Activated CD8-positive, alpha-beta T cell treated with anti-CD3 and anti-CD28 coated beads for 36 hours (primary cell): ENCODE measurements around the gene RNF31. TPM values are rescaled to one million over a fixed set of nuclear protein-coding genes. Genes with fewer than 3 reads are reported as not detected.
A peak's percentile ranks its signal among the peaks of the same experiment; 100 is the strongest.

ENCODE experiments used
- ATAC-seq: fragments of 200-7000 bp; cut with Tn5 transposase; one replicate; pipeline ENCODE4 v1.10.0; 2021; ENCODE audit warnings: mild to moderate bottlenecking, moderate library complexity
- CTCF ChIA-PET: fragments of 350-600 bp; sonication (Branson Sonifier 250); formaldehyde crosslinking; loops from one replicate; lab custom pipeline; 2021; ENCODE audit warnings: antibody characterized with exemption; lab: Charles Lee
- POLR2A ChIA-PET: fragments of 350-600 bp; sonication (Branson Sonifier 250); formaldehyde crosslinking; loops from one replicate; lab custom pipeline; 2021; ENCODE audit warnings: antibody characterized with exemption; lab: Charles Lee
- DNase-seq: peaks from one replicate; pipeline ENCODE4 v3.0.0-alpha.2; 2020
- H3K27ac Mint-ChIP-seq: one replicate; pipeline ENCODE4 v1.8.0; 2021; ENCODE audit warnings: mild to moderate bottlenecking, mixed read lengths
- H3K27me3 Mint-ChIP-seq: one replicate; pipeline ENCODE4 v1.8.0; 2021; ENCODE audit warnings: mixed read lengths
- H3K36me3 Mint-ChIP-seq: one replicate; pipeline ENCODE4 v1.8.0; 2021; ENCODE audit warnings: low read depth, mixed read lengths
- H3K4me1 Mint-ChIP-seq: one replicate; pipeline ENCODE4 v1.8.0; 2021; ENCODE audit warnings: low read depth, mixed read lengths
- H3K4me3 Mint-ChIP-seq: one replicate; pipeline ENCODE4 v1.8.0; 2021; ENCODE audit warnings: mild to moderate bottlenecking, moderate library complexity, mixed read lengths
- H3K9me3 Mint-ChIP-seq: one replicate; pipeline ENCODE4 v1.8.0; 2021; ENCODE audit warnings: mixed read lengths
- intact Hi-C: fragments of 100-400 bp; cut with micrococcal nuclease; formaldehyde crosslinking; loops from one replicate; pipeline ENCODE4 v1.10.0; 2022
- microRNA-seq: library from miRNA; unstranded; fragments of <30 nt; microRNA quantifications from one replicate; pipeline ENCODE4 v1.2.0, GENCODE V29; 2022; ENCODE audit warnings: borderline microRNAs expressed, borderline replicate concordance
- total RNA-seq, 2 experiments: library from RNA; stranded (reverse); gene quantifications; one replicate each; pipeline ENCODE4 v1.2.3, GENCODE V29; 2021
- TF ChIP-seq, protein P1 (sequence below): fragments of 200-600 bp; IDR thresholded peaks from one replicate; pipeline ENCODE4 v1.8.0; 2022; ENCODE audit warnings: antibody characterized with exemption, mild to moderate bottlenecking

Gene RNF31
- total RNA-seq, 2 experiments from 2014 or later, result 71.6 to 75.0 TPM

DNA sequence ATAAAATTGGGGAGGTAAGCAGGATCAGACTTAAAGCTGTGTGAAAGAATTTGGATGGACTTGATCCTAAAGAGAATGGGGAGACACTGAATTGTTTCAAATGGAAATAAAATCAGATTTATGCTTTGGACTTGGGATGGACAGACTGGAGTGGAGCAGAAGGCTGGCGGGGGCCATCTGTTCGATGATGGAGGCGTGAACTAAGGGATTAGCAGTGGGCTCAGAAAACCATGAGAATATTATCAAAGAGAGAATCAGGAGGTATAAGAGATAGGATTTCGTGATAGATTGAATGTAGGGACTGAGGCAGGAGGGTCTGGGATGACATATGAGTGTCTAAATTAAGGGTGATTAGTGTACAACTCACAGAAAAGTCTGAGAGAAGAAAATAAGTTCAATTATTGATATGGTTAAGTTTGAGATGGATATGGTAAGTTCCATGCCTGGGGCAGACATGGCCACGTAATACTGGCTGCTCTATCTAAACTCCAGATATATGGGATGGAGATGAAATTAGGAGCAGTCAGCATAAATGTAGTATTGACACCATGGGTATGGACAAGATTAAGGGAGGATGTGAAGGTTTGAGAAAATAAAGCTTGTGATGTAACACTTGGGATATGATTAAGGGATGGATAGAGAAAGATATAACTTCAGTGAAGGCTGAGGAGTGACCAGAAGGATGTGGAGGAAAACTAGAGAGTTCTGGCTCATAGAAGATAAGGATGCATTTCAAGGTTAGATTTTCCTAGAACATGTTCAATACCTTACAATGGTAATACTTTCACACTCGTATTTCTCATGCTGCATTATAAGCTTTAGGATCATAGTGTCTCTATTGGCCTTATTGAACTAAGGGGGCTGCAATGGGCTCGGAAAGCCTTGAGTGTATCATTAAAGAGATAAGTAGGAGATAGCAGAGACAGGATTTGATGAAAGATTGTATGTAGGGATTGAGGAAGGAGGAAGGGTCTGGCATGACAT, 57.2 kb downstream of the RNF31 start:
- no peak overlapping the region for H3K4me3 Mint-ChIP-seq
- peak overlapping the region; percentile 7 for H3K27ac Mint-ChIP-seq
- no peaks in the 10 kb centered on the region for H3K27me3 Mint-ChIP-seq
- DNase-seq (no peak), ATAC-seq (no peak)
- CTCF ChIA-PET, result interaction anchor here (1.8 kb wide), 2 partner anchors 44 to 103 kb away, joined by 4 to 5 read pairs; partner anchors contain the start of gene CIDEB
- peaks cover 13% of the 10 kb centered on the region for H3K9me3 Mint-ChIP-seq
- TF ChIP-seq, protein P1, sequence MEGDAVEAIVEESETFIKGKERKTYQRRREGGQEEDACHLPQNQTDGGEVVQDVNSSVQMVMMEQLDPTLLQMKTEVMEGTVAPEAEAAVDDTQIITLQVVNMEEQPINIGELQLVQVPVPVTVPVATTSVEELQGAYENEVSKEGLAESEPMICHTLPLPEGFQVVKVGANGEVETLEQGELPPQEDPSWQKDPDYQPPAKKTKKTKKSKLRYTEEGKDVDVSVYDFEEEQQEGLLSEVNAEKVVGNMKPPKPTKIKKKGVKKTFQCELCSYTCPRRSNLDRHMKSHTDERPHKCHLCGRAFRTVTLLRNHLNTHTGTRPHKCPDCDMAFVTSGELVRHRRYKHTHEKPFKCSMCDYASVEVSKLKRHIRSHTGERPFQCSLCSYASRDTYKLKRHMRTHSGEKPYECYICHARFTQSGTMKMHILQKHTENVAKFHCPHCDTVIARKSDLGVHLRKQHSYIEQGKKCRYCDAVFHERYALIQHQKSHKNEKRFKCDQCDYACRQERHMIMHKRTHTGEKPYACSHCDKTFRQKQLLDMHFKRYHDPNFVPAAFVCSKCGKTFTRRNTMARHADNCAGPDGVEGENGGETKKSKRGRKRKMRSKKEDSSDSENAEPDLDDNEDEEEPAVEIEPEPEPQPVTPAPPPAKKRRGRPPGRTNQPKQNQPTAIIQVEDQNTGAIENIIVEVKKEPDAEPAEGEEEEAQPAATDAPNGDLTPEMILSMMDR, result no peak
- peaks cover 44% of the 10 kb centered on the region for H3K4me1 Mint-ChIP-seq
- peaks cover 77% of the 10 kb centered on the region for H3K36me3 Mint-ChIP-seq
- POLR2A ChIA-PET, result interaction anchor here (1.0 to 8.5 kb wide), 5 partner anchors 9 to 227 kb away, joined by 3 to 58 read pairs (median 4); partner anchors contain the start of genes CHMP4A, IRF9, MDP1 and TM9SF1
- intact Hi-C loops, result no loop called here

DNA sequence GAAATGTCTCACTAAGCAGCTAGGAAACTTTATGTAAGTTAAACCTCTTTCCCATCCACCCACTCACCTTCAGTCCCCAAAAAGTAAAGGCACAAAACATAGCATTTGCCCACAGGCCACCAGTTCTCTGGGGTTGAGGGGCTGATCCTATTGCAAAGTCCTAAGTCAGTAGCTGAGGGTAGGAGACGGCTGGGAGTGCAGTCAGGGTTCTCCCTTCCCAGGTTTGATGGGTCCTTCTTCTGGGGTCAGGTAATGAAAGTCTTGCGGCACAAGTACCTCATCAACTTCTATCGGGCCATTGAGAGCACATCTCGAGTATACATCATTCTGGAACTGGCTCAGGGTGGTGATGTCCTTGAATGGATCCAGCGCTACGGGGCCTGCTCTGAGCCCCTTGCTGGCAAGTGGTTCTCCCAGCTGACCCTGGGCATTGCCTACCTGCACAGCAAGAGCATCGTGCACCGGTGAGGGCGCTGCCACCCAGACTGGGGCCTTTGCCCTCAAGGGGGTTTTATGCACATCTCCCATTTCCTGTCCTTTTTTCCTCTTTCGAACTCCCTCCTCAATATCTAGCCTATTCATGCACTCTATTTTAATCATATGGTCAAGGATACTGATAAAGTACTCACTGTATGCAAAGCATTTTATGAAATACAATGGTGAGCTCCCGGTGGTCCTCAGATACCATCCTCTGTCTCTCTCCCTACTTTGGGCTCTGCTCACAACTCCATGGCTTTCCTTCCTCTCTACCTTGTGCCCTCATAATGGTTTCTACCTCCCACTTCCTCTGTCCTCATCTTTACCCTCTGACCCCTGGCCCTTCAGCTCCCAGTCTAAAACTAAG, 59.2 kb downstream of the RNF31 start:
- intact Hi-C loops, result no loop called here
- Mint-ChIP-seq H3K9me3 (peaks cover 11% of the 10 kb centered on the region), H3K27ac (peak overlapping the region; percentile 60), H3K4me1 (peaks cover 45% of the 10 kb centered on the region), H3K4me3 (no peak overlapping the region), H3K36me3 (peaks cover 76% of the 10 kb centered on the region), H3K27me3 (no peaks in the 10 kb centered on the region)
- ATAC-seq, result no peak
- DNase-seq, result no peak
- TF ChIP-seq, protein P1, result no peak
- ChIA-PET POLR2A (interaction anchor here (0.8 to 8.5 kb wide), 8 partner anchors 10 to 51 kb away, joined by 3 to 58 read pairs (median 5); partner anchors contain the start of genes IRF9, MDP1 and TM9SF1), CTCF (interaction anchor here (1.3 to 1.6 kb wide), 2 partner anchors 101 to 102 kb away, joined by 3 to 5 read pairs; no protein-coding TSS in a partner anchor)

DNA sequence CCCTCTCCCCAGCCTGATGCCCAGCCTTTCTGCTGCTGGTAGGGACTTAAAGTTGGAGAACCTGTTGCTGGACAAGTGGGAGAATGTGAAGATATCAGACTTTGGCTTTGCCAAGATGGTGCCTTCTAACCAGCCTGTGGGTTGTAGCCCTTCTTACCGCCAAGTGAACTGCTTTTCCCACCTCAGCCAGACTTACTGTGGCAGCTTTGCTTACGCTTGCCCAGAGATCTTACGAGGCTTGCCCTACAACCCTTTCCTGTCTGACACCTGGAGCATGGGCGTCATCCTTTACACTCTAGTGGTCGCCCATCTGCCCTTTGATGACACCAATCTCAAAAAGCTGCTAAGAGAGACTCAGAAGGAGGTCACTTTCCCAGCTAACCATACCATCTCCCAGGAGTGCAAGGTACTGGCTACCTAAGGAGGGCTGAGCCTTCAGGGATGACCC, 59.8 kb downstream of the RNF31 start:
- no peak for DNase-seq
- Mint-ChIP-seq H3K4me3 (no peak overlapping the region), H3K27me3 (no peaks in the 10 kb centered on the region), H3K4me1 (peaks cover 50% of the 10 kb centered on the region), H3K27ac (peak overlapping the region; percentile 60), H3K9me3 (peaks cover 8% of the 10 kb centered on the region), H3K36me3 (peaks cover 76% of the 10 kb centered on the region)
- TF ChIP-seq, protein P1, result no peak
- intact Hi-C loops, result no loop called here
- CTCF ChIA-PET, result interaction anchor here (1.6 kb wide), 1 partner anchor 101 kb away, joined by 5 read pairs; no protein-coding TSS in a partner anchor
- peak; percentile 30 for ATAC-seq
- POLR2A ChIA-PET, result interaction anchor here (0.8 to 8.5 kb wide), 6 partner anchors 9 to 51 kb away, joined by 3 to 58 read pairs (median 4); partner anchors contain the start of genes MDP1 and TM9SF1

DNA sequence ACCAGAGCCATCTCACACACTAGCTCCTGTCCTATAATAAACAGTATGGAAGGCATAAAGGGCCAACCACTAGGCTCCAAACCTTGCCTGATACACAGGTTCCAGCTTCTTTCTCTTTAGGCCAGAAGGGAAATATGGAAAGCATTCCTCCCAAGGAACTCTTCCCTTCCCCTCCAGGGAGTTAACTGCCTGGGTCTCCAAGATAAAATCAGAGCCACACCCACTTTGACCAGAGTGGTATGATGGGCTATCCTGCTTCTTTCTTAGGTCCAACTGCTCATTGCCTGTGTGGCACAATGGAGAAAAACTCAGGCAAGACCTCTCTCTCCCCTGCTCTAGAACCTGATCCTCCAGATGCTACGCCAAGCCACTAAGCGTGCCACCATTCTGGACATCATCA, 60.3 kb downstream of the RNF31 start:
- Mint-ChIP-seq H3K9me3 (peaks cover 5% of the 10 kb centered on the region), H3K27ac (peak overlapping the region; percentile 60), H3K36me3 (peaks cover 73% of the 10 kb centered on the region), H3K4me3 (no peak overlapping the region), H3K4me1 (peaks cover 50% of the 10 kb centered on the region), H3K27me3 (no peaks in the 10 kb centered on the region)
- TF ChIP-seq, protein P1, result no peak
- intact Hi-C loops, result no loop called here
- DNase-seq (no peak), ATAC-seq (no peak)
- ChIA-PET CTCF (interaction anchor here (1.6 kb wide), 1 partner anchor 101 kb away, joined by 5 read pairs; no protein-coding TSS in a partner anchor), POLR2A (interaction anchor here (1.0 to 8.5 kb wide), 5 partner anchors 8 to 52 kb away, joined by 3 to 58 read pairs (median 5); partner anchors contain the start of genes MDP1 and TM9SF1)

Small RNA genes within 50 kb of the gene (microRNA-seq; reads per million reads assigned to microRNA genes)
- not detected for gene MIR7703

Other genes starting within 250 kb of the RNF31 start
- gene DHRS4, start 193.7 kb upstream of the RNF31 start, total RNA-seq, result 10 to 100 TPM; 19.9 to 21.7 TPM
- 10 to 100 TPM; 20.8 to 24.3 TPM for gene DHRS4L2, start 158.6 kb upstream of the RNF31 start, total RNA-seq
- gene CARMIL3, start 95.5 kb upstream of the RNF31 start, total RNA-seq, result under 1 TPM; 0.63 to 0.83 TPM
- not detected for gene CPNE6, start 75.9 kb upstream of the RNF31 start, total RNA-seq
- 10 to 100 TPM; 90.3 to 93.1 TPM for gene PCK2, start 53.2 kb upstream of the RNF31 start, total RNA-seq
- gene DCAF11, start 32.7 kb upstream of the RNF31 start, total RNA-seq, result 10 to 100 TPM; 59.9 to 63.9 TPM
- gene NRL, start 32.5 kb upstream of the RNF31 start, total RNA-seq, result 1 to 10 TPM; 1.8 to 2.5 TPM
- under 1 TPM; 0.56 to 0.69 TPM for gene FITM1, start 16.8 kb upstream of the RNF31 start, total RNA-seq
- 100 to 1,000 TPM; 451 to 460 TPM for gene PSME1, start 11.3 kb upstream of the RNF31 start, total RNA-seq
- gene EMC9, start 5.9 kb upstream of the RNF31 start, total RNA-seq, result 10 to 100 TPM; 39.0 to 39.9 TPM
- gene PSME2, start 888 bp upstream of the RNF31 start, total RNA-seq, result 100 to 1,000 TPM; 440 TPM
- 100 to 1,000 TPM; 112 to 118 TPM for gene IRF9, start 13.8 kb downstream of the RNF31 start, total RNA-seq
- gene REC8, start 24.6 kb downstream of the RNF31 start, total RNA-seq, result 10 to 100 TPM; 25.0 to 32.9 TPM
- 100 to 1,000 TPM in 1 of 2 experiments, 10 to 100 TPM in 1; 98.4 to 102 TPM for gene IPO4, start 41.3 kb downstream of the RNF31 start, total RNA-seq
- gene TM9SF1, start 47.9 kb downstream of the RNF31 start, total RNA-seq, result 10 to 100 TPM; 16.3 to 18.0 TPM
- under 1 TPM in 1 of 2 experiments, not detected in 1; 0.18 TPM for gene TSSK4, start 58.2 kb downstream of the RNF31 start, total RNA-seq
- 10 to 100 TPM; 55.6 to 61.8 TPM for gene CHMP4A, start 66.0 kb downstream of the RNF31 start, total RNA-seq
- gene MDP1, start 68.6 kb downstream of the RNF31 start, total RNA-seq, result 10 to 100 TPM; 11.2 to 11.3 TPM
- 100 to 1,000 TPM; 167 to 172 TPM for gene NEDD8, start 84.9 kb downstream of the RNF31 start, total RNA-seq
- gene GMPR2, start 85.4 kb downstream of the RNF31 start, total RNA-seq, result 10 to 100 TPM; 45.6 to 49.3 TPM
- gene TINF2, start 95.1 kb downstream of the RNF31 start, total RNA-seq, result 10 to 100 TPM; 77.4 to 84.9 TPM
- gene TGM1, start 115.7 kb downstream of the RNF31 start, total RNA-seq, result 1 to 10 TPM; 3.0 to 3.1 TPM
- gene RABGGTA, start 124.1 kb downstream of the RNF31 start, total RNA-seq, result 10 to 100 TPM; 37.6 to 42.7 TPM
- 10 to 100 TPM; 11.9 to 13.6 TPM for gene DHRS1, start 152.3 kb downstream of the RNF31 start, total RNA-seq
- 10 to 100 TPM; 33.5 to 33.6 TPM for gene NOP9, start 152.4 kb downstream of the RNF31 start, total RNA-seq
- gene CIDEB, start 160.5 kb downstream of the RNF31 start, total RNA-seq, result 10 to 100 TPM; 12.1 to 13.6 TPM
- gene LTB4R2, start 162.6 kb downstream of the RNF31 start, total RNA-seq, result 10 to 100 TPM in 1 of 2 experiments, 1 to 10 TPM in 1; 9.6 to 12.0 TPM
- 10 to 100 TPM; 11.6 to 11.7 TPM for gene LTB4R, start 164.0 kb downstream of the RNF31 start, total RNA-seq
- gene ADCY4, start 187.6 kb downstream of the RNF31 start, total RNA-seq, result 1 to 10 TPM; 1.3 to 1.5 TPM
- gene RIPK3, start 192.5 kb downstream of the RNF31 start, total RNA-seq, result 1 to 10 TPM; 5.9 to 6.5 TPM
- 1 to 10 TPM; 1.3 to 2.0 TPM for gene NFATC4, start 220.7 kb downstream of the RNF31 start, total RNA-seq